HepG2 (cell line): Measurements from ENCODE around the gene PCNX4. TPM values are rescaled to one million over a fixed set of nuclear protein-coding genes. Genes with fewer than 3 reads are reported as not detected.
A peak's percentile ranks its signal among the peaks of the same experiment; 100 is the strongest.

ENCODE experiments used
- ADNP ChIP-seq: sonication (generic); formaldehyde crosslinking; IDR thresholded peaks from 2 replicates; pipeline ENCODE4 v1.4.0; 2020; ENCODE audit warnings: missing genetic modification reagents
- EHMT2 ChIP-seq: fragments of 200-600 bp; sonication (generic); IDR thresholded peaks from 2 replicates; pipeline ENCODE4 v1.7.0; 2017; ENCODE audit warnings: antibody characterized with exemption, low read depth, low read length, borderline replicate concordance
- HNF4A ChIP-seq: sonication (generic); formaldehyde crosslinking; IDR thresholded peaks from 2 replicates; pipeline ENCODE4 v1.4.0; 2020; ENCODE audit warnings: missing genetic modification reagents
- MEF2D ChIP-seq: sonication (generic); formaldehyde crosslinking; IDR thresholded peaks from 2 replicates; pipeline ENCODE4 v1.5.1; 2020; ENCODE audit warnings: mild to moderate bottlenecking, missing genetic modification reagents
- PRPF4 ChIP-seq: fragments of 200-400 bp; formaldehyde crosslinking; IDR thresholded peaks from 2 replicates; pipeline ENCODE4 v1.6.1; 2016; ENCODE audit warnings: low read length, low read depth; ENCODE audit not compliant: poor library complexity, severe bottlenecking
- SMARCC2 ChIP-seq: fragments of 450-650 bp; IDR thresholded peaks from 2 replicates; pipeline ENCODE4 v1.6.1; 2017; ENCODE audit warnings: antibody characterized with exemption, mild to moderate bottlenecking
- THAP9 ChIP-seq: sonication (generic); formaldehyde crosslinking; IDR thresholded peaks from 2 replicates; pipeline ENCODE4; 2020; ENCODE audit warnings: missing genetic modification reagents, mild to moderate bottlenecking, borderline replicate concordance
- TRAFD1 ChIP-seq: sonication (generic); formaldehyde crosslinking; IDR thresholded peaks from 2 replicates; pipeline ENCODE4 v1.5.1; 2020; ENCODE audit warnings: missing genetic modification reagents, mild to moderate bottlenecking, borderline replicate concordance
- polyA plus RNA-seq, 8 experiments: library from polyadenylated mRNA; depleted of rRNA in 3 of 8; stranded (reverse) in 7 of 8; unstranded in 1 of 8; fragments of >200 nt; fragmentation: Illumina TruSeq in 4 of 8; extraction: Trizol in 4 of 8; gene quantifications; 2 replicates each; pipeline versions ENCODE4 v1.2.1 to v1.2.3, GENCODE V29; 2011 to 2016; ENCODE audit warnings: low read depth in 4 of 8, missing spikeins in 1 of 8, mixed read lengths in 1 of 8; ENCODE audit not compliant: insufficient read depth in 1 of 8
- total RNA-seq, 5 experiments: library from RNA; depleted of rRNA; stranded (reverse); fragments of >200 nt; fragmentation: Illumina TruSeq; extraction: Trizol; gene quantifications; 2 replicates each; pipeline ENCODE4 v1.2.3, GENCODE V29; 2016; ENCODE audit warnings: low read depth in 1 of 5
- TF ChIP-seq, protein P1 (sequence below): sonication (generic); formaldehyde crosslinking; IDR thresholded peaks from 2 replicates; pipeline ENCODE4 v1.5.1; 2020; ENCODE audit warnings: mild to moderate bottlenecking, missing genetic modification reagents, borderline replicate concordance
- TF ChIP-seq, protein P2 (sequence below): sonication (generic); formaldehyde crosslinking; IDR thresholded peaks from 2 replicates; pipeline ENCODE4 v1.4.0; 2020; ENCODE audit warnings: low read depth, missing genetic modification reagents
- TF ChIP-seq, protein P3 (sequence below): IDR thresholded peaks from 2 replicates; pipeline ENCODE4 v1.6.1; 2016; ENCODE audit warnings: low read depth, control low read depth

Gene PCNX4
- total and polyA plus RNA-seq, 2 of the 13 experiments (the other 11 are each of a cell fraction or from before 2014, with no cell fraction given) = 28.6 to 43.0 TPM

DNA sequence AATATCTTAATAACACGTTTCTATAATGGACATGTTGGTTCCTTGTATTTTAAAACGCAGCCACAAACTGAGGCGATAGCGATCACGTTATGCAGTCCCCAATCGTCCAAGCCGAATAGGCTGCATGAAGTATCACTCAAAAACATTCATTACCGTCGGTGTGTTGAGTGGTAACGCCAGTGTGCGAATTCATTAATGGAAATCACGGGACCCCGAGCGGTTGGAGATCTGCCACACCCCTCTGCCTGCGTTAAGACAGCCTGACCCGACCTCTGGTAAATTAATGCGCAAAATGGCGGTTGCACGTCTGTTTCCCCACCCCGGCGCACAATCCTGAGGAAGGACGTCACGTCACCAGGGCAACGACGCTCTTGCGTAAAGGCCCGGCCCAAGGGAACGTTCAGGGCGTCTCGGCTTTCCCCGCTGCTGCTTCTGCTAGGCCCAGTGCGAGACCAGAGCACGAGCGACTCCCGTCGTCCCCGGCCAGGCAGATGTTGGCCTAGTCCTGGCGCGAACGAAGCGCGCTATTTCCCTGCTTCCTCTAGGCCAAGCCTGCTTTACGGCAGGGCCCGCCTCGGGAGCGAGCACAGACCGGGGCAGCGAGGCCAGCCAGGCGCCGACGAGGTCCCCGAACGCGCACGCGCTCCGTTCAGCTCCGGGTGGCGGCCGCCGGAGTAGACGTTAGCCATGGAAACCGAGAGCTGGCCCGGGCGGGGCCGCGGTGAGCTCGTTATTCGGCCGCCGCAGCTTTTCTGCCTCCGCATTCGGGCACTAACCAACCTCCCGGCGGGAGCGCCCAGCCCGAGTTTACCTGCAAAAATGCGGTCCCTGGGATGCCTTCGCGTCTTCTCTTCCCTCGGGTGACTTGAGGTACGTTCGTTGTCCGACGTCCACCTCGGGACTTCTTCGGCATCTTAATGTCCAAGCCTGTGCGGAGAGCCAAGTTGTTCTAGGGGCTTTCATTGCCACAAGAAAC is at the start of gene PCNX4 (continued):
- TF ChIP-seq, protein P1, sequence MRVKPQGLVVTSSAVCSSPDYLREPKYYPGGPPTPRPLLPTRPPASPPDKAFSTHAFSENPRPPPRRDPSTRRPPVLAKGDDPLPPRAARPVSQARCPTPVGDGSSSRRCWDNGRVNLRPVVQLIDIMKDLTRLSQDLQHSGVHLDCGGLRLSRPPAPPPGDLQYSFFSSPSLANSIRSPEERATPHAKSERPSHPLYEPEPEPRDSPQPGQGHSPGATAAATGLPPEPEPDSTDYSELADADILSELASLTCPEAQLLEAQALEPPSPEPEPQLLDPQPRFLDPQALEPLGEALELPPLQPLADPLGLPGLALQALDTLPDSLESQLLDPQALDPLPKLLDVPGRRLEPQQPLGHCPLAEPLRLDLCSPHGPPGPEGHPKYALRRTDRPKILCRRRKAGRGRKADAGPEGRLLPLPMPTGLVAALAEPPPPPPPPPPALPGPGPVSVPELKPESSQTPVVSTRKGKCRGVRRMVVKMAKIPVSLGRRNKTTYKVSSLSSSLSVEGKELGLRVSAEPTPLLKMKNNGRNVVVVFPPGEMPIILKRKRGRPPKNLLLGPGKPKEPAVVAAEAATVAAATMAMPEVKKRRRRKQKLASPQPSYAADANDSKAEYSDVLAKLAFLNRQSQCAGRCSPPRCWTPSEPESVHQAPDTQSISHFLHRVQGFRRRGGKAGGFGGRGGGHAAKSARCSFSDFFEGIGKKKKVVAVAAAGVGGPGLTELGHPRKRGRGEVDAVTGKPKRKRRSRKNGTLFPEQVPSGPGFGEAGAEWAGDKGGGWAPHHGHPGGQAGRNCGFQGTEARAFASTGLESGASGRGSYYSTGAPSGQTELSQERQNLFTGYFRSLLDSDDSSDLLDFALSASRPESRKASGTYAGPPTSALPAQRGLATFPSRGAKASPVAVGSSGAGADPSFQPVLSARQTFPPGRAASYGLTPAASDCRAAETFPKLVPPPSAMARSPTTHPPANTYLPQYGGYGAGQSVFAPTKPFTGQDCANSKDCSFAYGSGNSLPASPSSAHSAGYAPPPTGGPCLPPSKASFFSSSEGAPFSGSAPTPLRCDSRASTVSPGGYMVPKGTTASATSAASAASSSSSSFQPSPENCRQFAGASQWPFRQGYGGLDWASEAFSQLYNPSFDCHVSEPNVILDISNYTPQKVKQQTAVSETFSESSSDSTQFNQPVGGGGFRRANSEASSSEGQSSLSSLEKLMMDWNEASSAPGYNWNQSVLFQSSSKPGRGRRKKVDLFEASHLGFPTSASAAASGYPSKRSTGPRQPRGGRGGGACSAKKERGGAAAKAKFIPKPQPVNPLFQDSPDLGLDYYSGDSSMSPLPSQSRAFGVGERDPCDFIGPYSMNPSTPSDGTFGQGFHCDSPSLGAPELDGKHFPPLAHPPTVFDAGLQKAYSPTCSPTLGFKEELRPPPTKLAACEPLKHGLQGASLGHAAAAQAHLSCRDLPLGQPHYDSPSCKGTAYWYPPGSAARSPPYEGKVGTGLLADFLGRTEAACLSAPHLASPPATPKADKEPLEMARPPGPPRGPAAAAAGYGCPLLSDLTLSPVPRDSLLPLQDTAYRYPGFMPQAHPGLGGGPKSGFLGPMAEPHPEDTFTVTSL (CRISPR knock-in tag) = peak; percentile 73; the same call in 1 of the 2 replicates
- TF ChIP-seq SMARCC2 = no peak
- peak; percentile 33 for TF ChIP-seq HNF4A
- no peak for TF ChIP-seq ADNP
- no peak for TF ChIP-seq PRPF4
- TF ChIP-seq TRAFD1 (CRISPR knock-in tag) = peak; percentile 61; the same call in 1 of the 2 replicates
- TF ChIP-seq, protein P2, sequence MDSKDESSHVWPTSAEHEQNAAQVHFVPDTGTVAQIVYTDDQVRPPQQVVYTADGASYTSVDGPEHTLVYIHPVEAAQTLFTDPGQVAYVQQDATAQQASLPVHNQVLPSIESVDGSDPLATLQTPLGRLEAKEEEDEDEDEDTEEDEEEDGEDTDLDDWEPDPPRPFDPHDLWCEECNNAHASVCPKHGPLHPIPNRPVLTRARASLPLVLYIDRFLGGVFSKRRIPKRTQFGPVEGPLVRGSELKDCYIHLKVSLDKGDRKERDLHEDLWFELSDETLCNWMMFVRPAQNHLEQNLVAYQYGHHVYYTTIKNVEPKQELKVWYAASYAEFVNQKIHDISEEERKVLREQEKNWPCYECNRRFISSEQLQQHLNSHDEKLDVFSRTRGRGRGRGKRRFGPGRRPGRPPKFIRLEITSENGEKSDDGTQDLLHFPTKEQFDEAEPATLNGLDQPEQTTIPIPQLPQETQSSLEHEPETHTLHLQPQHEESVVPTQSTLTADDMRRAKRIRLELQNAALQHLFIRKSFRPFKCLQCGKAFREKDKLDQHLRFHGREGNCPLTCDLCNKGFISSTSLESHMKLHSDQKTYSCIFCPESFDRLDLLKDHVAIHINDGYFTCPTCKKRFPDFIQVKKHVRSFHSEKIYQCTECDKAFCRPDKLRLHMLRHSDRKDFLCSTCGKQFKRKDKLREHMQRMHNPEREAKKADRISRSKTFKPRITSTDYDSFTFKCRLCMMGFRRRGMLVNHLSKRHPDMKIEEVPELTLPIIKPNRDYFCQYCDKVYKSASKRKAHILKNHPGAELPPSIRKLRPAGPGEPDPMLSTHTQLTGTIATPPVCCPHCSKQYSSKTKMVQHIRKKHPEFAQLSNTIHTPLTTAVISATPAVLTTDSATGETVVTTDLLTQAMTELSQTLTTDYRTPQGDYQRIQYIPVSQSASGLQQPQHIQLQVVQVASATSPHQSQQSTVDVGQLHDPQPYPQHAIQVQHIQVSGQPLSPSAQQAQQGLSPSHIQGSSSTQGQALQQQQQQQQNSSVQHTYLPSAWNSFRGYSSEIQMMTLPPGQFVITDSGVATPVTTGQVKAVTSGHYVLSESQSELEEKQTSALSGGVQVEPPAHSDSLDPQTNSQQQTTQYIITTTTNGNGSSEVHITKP (CRISPR knock-in tag) = peak; percentile 95
- TF ChIP-seq, protein P3, sequence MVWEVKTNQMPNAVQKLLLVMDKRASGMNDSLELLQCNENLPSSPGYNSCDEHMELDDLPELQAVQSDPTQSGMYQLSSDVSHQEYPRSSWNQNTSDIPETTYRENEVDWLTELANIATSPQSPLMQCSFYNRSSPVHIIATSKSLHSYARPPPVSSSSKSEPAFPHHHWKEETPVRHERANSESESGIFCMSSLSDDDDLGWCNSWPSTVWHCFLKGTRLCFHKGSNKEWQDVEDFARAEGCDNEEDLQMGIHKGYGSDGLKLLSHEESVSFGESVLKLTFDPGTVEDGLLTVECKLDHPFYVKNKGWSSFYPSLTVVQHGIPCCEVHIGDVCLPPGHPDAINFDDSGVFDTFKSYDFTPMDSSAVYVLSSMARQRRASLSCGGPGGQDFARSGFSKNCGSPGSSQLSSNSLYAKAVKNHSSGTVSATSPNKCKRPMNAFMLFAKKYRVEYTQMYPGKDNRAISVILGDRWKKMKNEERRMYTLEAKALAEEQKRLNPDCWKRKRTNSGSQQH (CRISPR knock-in tag) = peak; percentile 83
- peak; percentile 99 for TF ChIP-seq THAP9 (CRISPR knock-in tag)
- TF ChIP-seq EHMT2 = no peak
- TF ChIP-seq MEF2D = peak; percentile 77
